H1 (cell line): ENCODE measurements around the gene PIP4K2C. TPM values are rescaled to one million over a fixed set of nuclear protein-coding genes. Genes with fewer than 3 reads are reported as not detected.
"Not testable (repeated sequence)": the region's sequence is repeated elsewhere in the genome, so short reads cannot be mapped to it uniquely, and the experiment has no call there.

Experiments
- CTCF ChIA-PET: fragments of 300-600 bp; sonication (Branson Sonifier 250); formaldehyde crosslinking; loops from one replicate; lab custom pipeline; 2021; ENCODE audit not compliant: partially characterized antibody; lab: Charles Lee
- POLR2A ChIA-PET: fragments of 300-600 bp; sonication (Branson Sonifier 250); formaldehyde crosslinking; loops from one replicate; lab custom pipeline; 2021; ENCODE audit warnings: inconsistent platforms; ENCODE audit not compliant: partially characterized antibody; lab: Charles Lee
- DNase-seq, 2 experiments: peaks; one replicate each; pipeline versions ENCODE4 v3.0.0 to v3.0.0-alpha.2; 2010 to 2022; ENCODE audit warnings: low spot score in 2 of 2, low read depth in 1 of 2, mixed read lengths in 1 of 2
- FAIRE-seq: peaks from 2 replicates; lab custom pipeline; 2011; peaks lifted over from hg19 to GRCh38; lab: Jason Lieb, UNC
- H2AFZ ChIP-seq: 2 replicates; pipeline ENCODE4 v1.8.1; 2012; ENCODE audit warnings: low read length, inconsistent platforms
- H2AK5ac ChIP-seq: 2 replicates; pipeline ENCODE4 v1.6.1; 2013; ENCODE audit warnings: low read depth, low read length
- H2BK120ac ChIP-seq: replicated peaks from 2 replicates; pipeline ENCODE3; 2013; ENCODE audit warnings: low read depth, low read length, inconsistent platforms
- H2BK12ac ChIP-seq: 2 replicates; pipeline ENCODE4 v1.6.1; 2013; ENCODE audit warnings: low read depth, low read length
- H2BK15ac ChIP-seq: 2 replicates; pipeline ENCODE4 v1.6.1; 2013; ENCODE audit warnings: low read length
- H2BK20ac ChIP-seq: 2 replicates; pipeline ENCODE4 v1.6.1; 2013; ENCODE audit warnings: low read length
- H2BK5ac ChIP-seq: 2 replicates; pipeline ENCODE4 v1.6.1; 2013; ENCODE audit warnings: low read depth, low read length
- H3K14ac ChIP-seq: 2 replicates; pipeline ENCODE4 v1.6.1; 2013; ENCODE audit warnings: inconsistent platforms; ENCODE audit not compliant: insufficient read length
- H3K18ac ChIP-seq: 2 replicates; pipeline ENCODE4 v1.6.1; 2013; ENCODE audit warnings: low read length; ENCODE audit errors: extremely low read depth
- H3K23ac ChIP-seq: 2 replicates; pipeline ENCODE4 v1.6.1; 2013; ENCODE audit warnings: inconsistent platforms; ENCODE audit not compliant: insufficient read length
- H3K23me2 ChIP-seq: 2 replicates; pipeline ENCODE4 v1.6.1; 2013; ENCODE audit warnings: low read depth, low read length
- H3K27ac ChIP-seq: 2 replicates; pipeline ENCODE4 v1.6.1; 2011; ENCODE audit warnings: low read depth, low read length, inconsistent platforms
- H3K27me3 ChIP-seq, 4 experiments: replicated peaks in 1 of 4; 1 replicate in 1 of 4; 2 replicates in 3 of 4; pipeline versions ENCODE4 v1.6.1 to v1.8.1; 2011 to 2013; ENCODE audit warnings: low read length in 3 of 4, mild to moderate bottlenecking in 3 of 4, inconsistent platforms in 2 of 4, mixed read lengths in 2 of 4, moderate library complexity in 1 of 4; ENCODE audit not compliant: control insufficient read depth in 3 of 4, insufficient read depth in 3 of 4; ENCODE audit errors: extremely low read depth in 1 of 4
- H3K36me3 ChIP-seq, 4 experiments: 2 replicates each; pipeline versions ENCODE4 v1.6.1 to v1.8.1; 2011 to 2013; ENCODE audit warnings: mild to moderate bottlenecking in 4 of 4, low read length in 3 of 4, moderate library complexity in 2 of 4, control low read depth in 1 of 4, inconsistent platforms in 1 of 4; ENCODE audit not compliant: insufficient read depth in 4 of 4, control insufficient read depth in 2 of 4
- H3K4ac ChIP-seq: replicated peaks from 2 replicates; pipeline ENCODE3; 2013; ENCODE audit warnings: low read length, low read depth, mixed read lengths, inconsistent platforms; ENCODE audit not compliant: insufficient read length
- H3K4me1 ChIP-seq, 4 experiments: replicated peaks in 1 of 4; 1 replicate in 1 of 4; 2 replicates in 3 of 4; pipeline versions ENCODE4 v1.6.1 to v1.8.1; 2011 to 2013; ENCODE audit warnings: low read length in 3 of 4, inconsistent platforms in 2 of 4, mixed read lengths in 1 of 4; ENCODE audit not compliant: insufficient read depth in 4 of 4, control insufficient read depth in 3 of 4
- H3K4me2 ChIP-seq, 2 experiments: 2 replicates each; pipeline versions ENCODE4 v1.6.1 to v1.8.1; 2011 to 2013; ENCODE audit warnings: low read depth in 2 of 2, low read length in 2 of 2, control low read depth in 1 of 2, inconsistent platforms in 1 of 2, mild to moderate bottlenecking in 1 of 2; ENCODE audit not compliant: insufficient read depth in 1 of 2
- H3K4me3 ChIP-seq, 4 experiments: fragments of 200-600, 300-600 bp in 1 of 4; sonication (generic), shearing (Covaris generic), sonication (Bioruptor Twin) in 1 of 4; 2 replicates each; pipeline versions ENCODE4 v1.5.1 to v1.8.1; 2011 to 2016; ENCODE audit warnings: low read length in 4 of 4, low read depth in 3 of 4, control low read depth in 2 of 4, inconsistent platforms in 2 of 4, mild to moderate bottlenecking in 2 of 4, mixed read lengths in 1 of 4, moderate library complexity in 1 of 4; ENCODE audit not compliant: insufficient read depth in 2 of 4; ENCODE audit errors: extremely low read depth in 1 of 4
- H3K56ac ChIP-seq: replicated peaks from 2 replicates; pipeline ENCODE3; 2013; ENCODE audit warnings: low read depth, mild to moderate bottlenecking, mixed read lengths, low read length, inconsistent platforms; ENCODE audit not compliant: insufficient read length
- H3K79me1 ChIP-seq: 2 replicates; pipeline ENCODE4 v1.6.1; 2013; ENCODE audit warnings: low read depth, low read length, control low read depth
- H3K79me2 ChIP-seq, 2 experiments: 2 replicates each; pipeline versions ENCODE4 v1.6.1 to v1.8.1; 2012 to 2013; ENCODE audit warnings: low read length in 2 of 2, mild to moderate bottlenecking in 2 of 2, inconsistent platforms in 1 of 2; ENCODE audit not compliant: insufficient read depth in 2 of 2, control insufficient read depth in 1 of 2
- H3K9ac ChIP-seq, 4 experiments: replicated peaks in 1 of 4; 1 replicate in 1 of 4; 2 replicates in 3 of 4; pipeline versions ENCODE4 v1.6.1 to v1.8.1; 2011 to 2013; ENCODE audit warnings: low read depth in 3 of 4, low read length in 3 of 4, control low read depth in 2 of 4, mild to moderate bottlenecking in 2 of 4, moderate library complexity in 2 of 4, inconsistent platforms in 1 of 4; ENCODE audit errors: extremely low read depth in 1 of 4
- H3K9me3 ChIP-seq, 2 experiments: 2 replicates each; pipeline versions ENCODE4 v1.6.1 to v1.8.1; 2012 to 2013; ENCODE audit warnings: mild to moderate bottlenecking in 2 of 2, moderate library complexity in 2 of 2, control low read depth in 1 of 2, inconsistent platforms in 1 of 2, low read depth in 1 of 2, low read length in 1 of 2, mixed read lengths in 1 of 2; ENCODE audit not compliant: insufficient read depth in 2 of 2
- H4K20me1 ChIP-seq, 2 experiments: replicated peaks in 1 of 2; 2 replicates each; pipeline versions ENCODE3 to v1.8.1; 2011 to 2013; ENCODE audit warnings: inconsistent platforms in 2 of 2, low read length in 2 of 2, mild to moderate bottlenecking in 1 of 2; ENCODE audit not compliant: insufficient read depth in 2 of 2, control insufficient read depth in 1 of 2
- H4K5ac ChIP-seq: 2 replicates; pipeline ENCODE4 v1.6.1; 2013; ENCODE audit warnings: low read length, low read depth, mixed read lengths, inconsistent platforms; ENCODE audit not compliant: insufficient read length
- H4K8ac ChIP-seq: 2 replicates; pipeline ENCODE4 v1.8.0; 2013; ENCODE audit warnings: mild to moderate bottlenecking, moderate library complexity, low read length, inconsistent platforms; ENCODE audit not compliant: insufficient read depth; ENCODE audit errors: extremely low read depth
- H4K91ac ChIP-seq: replicated peaks from 2 replicates; pipeline ENCODE3; 2013; ENCODE audit warnings: low read length, mixed read lengths, inconsistent platforms; ENCODE audit not compliant: insufficient read length
- BCL11A ChIP-seq, 2 experiments: IDR thresholded peaks; one replicate each; pipeline ENCODE4 v1.6.1; 2011; ENCODE audit warnings: low read depth in 2 of 2, low read length in 2 of 2, mild to moderate bottlenecking in 2 of 2
- CHD2 ChIP-seq: IDR thresholded peaks from 2 replicates; pipeline ENCODE4 v1.6.1; 2012; ENCODE audit warnings: low read length, improper control_type of control experiment
- FOSL1 ChIP-seq: IDR thresholded peaks from 2 replicates; pipeline ENCODE4 v1.6.1; 2011; ENCODE audit warnings: mild to moderate bottlenecking, low read depth, low read length, moderate library complexity; ENCODE audit not compliant: insufficient read depth
- JUND ChIP-seq: IDR thresholded peaks from 2 replicates; pipeline ENCODE4 v1.6.1; 2011; ENCODE audit warnings: mild to moderate bottlenecking, improper control_type of control experiment, low read length
- SAP30 ChIP-seq: fragments of 300-600 bp; sonication (generic); IDR thresholded peaks from 2 replicates; pipeline ENCODE4 v1.7.1; 2012; ENCODE audit warnings: low read length, moderate library complexity, mild to moderate bottlenecking, inconsistent platforms; ENCODE audit not compliant: insufficient read depth, insufficient replicate concordance
- WGBS, 2 experiments: shearing (Covaris generic) in 1 of 2; methylation state at CpG; one replicate each; pipeline versions ENCODE4 v1.1.6 to v1.1.7; 2013 to 2015; ENCODE audit warnings: low lambda C conversion rate in 2 of 2, mixed read lengths in 2 of 2, inconsistent platforms in 1 of 2, low coverage in 1 of 2, missing lambda C conversion rate in 1 of 2; ENCODE audit not compliant: insufficient replicate concordance in 2 of 2, insufficient coverage in 1 of 2, insufficient read length in 1 of 2; ENCODE audit errors: extremely low coverage in 1 of 2, missing lambda C conversion rate in 1 of 2; 5-methylcytosine and 5-hydroxymethylcytosine counted together
- polyA plus RNA-seq, 7 experiments: library from polyadenylated mRNA; depleted of rRNA in 3 of 7; stranded (reverse) in 5 of 7; unstranded in 2 of 7; fragments of >200 nt in 5 of 7; fragments of 200-250 nt in 2 of 7; gene quantifications; 1 replicate in 5 of 7; 2 replicates in 1 of 7; 4 replicates in 1 of 7; pipeline versions ENCODE4 v1.2.1 to v1.2.3, GENCODE V29; 2011 to 2013; ENCODE audit warnings: missing spikeins in 2 of 7, mixed read lengths in 2 of 7
- total RNA-seq: library from RNA; stranded (reverse); fragmentation: NEBNext Ultra II Directional; extraction: Animal tissue kit (Norgen Biotek cat#: 25700); gene quantifications from 2 replicates; pipeline ENCODE4 v1.2.1, GENCODE V29; 2021

PIP4K2C gene
- total and polyA plus RNA-seq, 2 of the 8 experiments (the other 6 are each of a cell fraction or from before 2014, with no cell fraction given) = 25.0 to 27.1 TPM

- TF ChIP-seq JUND (no peak), CHD2 (no peak), BCL11A (IDR thresholded peaks at IDR 0.05; ENCODE audit: low read depth in 2 of 2, low read length in 2 of 2) (no peak), SAP30 (no peak), FOSL1 (no peak)
Observed at GRCh38 chr12:57617942-57618341, 26.9 kb downstream of the PIP4K2C start (continued).

DNA sequence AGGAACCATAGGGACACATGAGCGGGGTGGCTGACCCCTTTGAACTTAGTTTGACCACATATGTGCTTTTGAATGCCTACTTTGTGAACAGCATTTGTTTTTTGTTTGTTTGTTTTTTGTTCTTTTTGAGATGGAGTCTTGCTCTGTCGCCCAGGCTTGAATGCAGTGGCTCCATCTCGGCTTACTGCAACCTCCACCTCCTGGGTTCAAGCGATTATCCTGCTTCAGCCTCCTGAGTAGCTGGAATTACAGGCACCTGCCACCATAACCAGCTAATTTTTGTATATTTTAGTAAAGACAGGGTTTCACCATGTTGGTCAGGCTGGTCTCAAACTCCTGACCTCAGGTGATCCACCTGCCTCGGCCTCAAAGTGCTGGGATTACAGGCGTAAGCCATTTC lies 27.4 kb downstream of the PIP4K2C start:
- not testable (repeated sequence) for H3K79me2 ChIP-seq, H2BK12ac ChIP-seq, H4K91ac ChIP-seq, DNase-seq, H3K23ac ChIP-seq, FAIRE-seq, H3K14ac ChIP-seq, H2BK120ac ChIP-seq, H4K5ac ChIP-seq, H2AFZ ChIP-seq, H3K4me2 ChIP-seq, H3K9me3 ChIP-seq, H3K9ac ChIP-seq, H2AK5ac ChIP-seq, H3K4me3 ChIP-seq, H4K8ac ChIP-seq, H3K27ac ChIP-seq, H2BK15ac ChIP-seq, H3K18ac ChIP-seq, H3K56ac ChIP-seq, H3K23me2 ChIP-seq, H3K4ac ChIP-seq, H3K79me1 ChIP-seq, H3K36me3 ChIP-seq, H2BK5ac ChIP-seq, H2BK20ac ChIP-seq
- Histone ChIP-seq H4K20me1 (peaks cover 0 to 31% of the 10 kb centered on the region in 2 experiments), H3K27me3 (peaks cover 56 to 95% (median 93%) of the 10 kb centered on the region in 4 experiments), H3K4me1 (peaks cover 2 to 21% (median 14%) of the 10 kb centered on the region in 4 experiments)
- 90% methylated on average over 6 of the region's 6 CpGs; no CpG with 5 or more reads in 1 of the 2 experiments for WGBS, 2 experiments
- POLR2A ChIA-PET = interaction anchor here (1.0 to 3.6 kb wide), 2 partner anchors 9 to 15 kb away, joined by 4 to 45 read pairs; partner anchors contain the start of gene ARHGEF25
- CTCF ChIA-PET = interaction anchor here (2.9 to 10.7 kb wide), 3 partner anchors 13 to 117 kb away, joined by 21 to 201 read pairs (median 68); partner anchors contain the start of gene B4GALNT1
